Vagina (tissue), 2 donors: ENCODE results near the gene PPP2R2C.

Experiments
- CTCF ChIP-seq, 3 experiments: fragments of 450-650 bp in 2 of 3; fragments of 200-600 bp in 1 of 3; sonication (generic) in 1 of 3; IDR thresholded peaks; one replicate each; pipeline ENCODE4 v1.5.1; 2017 to 2019; ENCODE audit warnings: antibody characterized with exemption in 3 of 3, mild to moderate bottlenecking in 2 of 3, moderate library complexity in 2 of 3
- POLR2AphosphoS5 ChIP-seq, 2 donors: sonication (generic); formaldehyde crosslinking; IDR thresholded peaks; one replicate each; pipeline ENCODE4 v1.9.0; 2017; ENCODE audit warnings: antibody characterized with exemption in 2 of 2, mild to moderate bottlenecking in 2 of 2, low read depth in 1 of 2; ENCODE audit not compliant: insufficient read depth in 1 of 2

GRCh38 chr4:6449746-6450369, 22.6 kb downstream of the PPP2R2C start:
- no peak for TF ChIP-seq CTCF (IDR thresholded peaks at IDR 0.05)
- TF ChIP-seq POLR2AphosphoS5 (IDR thresholded peaks at IDR 0.05; ENCODE audit: insufficient read depth in 1 of 2, low read depth in 1 of 2), result no peak
